HG03095 (cell line): Measurements from ENCODE around the gene RET.

Experiments used
- ATAC-seq: cut with Tn5 transposase; IDR thresholded peaks from one replicate; pipeline ENCODE4 v1.9.1; 2021; ENCODE audit warnings: moderate library complexity; ENCODE audit not compliant: unreplicated experiment

The RET gene

DNA sequence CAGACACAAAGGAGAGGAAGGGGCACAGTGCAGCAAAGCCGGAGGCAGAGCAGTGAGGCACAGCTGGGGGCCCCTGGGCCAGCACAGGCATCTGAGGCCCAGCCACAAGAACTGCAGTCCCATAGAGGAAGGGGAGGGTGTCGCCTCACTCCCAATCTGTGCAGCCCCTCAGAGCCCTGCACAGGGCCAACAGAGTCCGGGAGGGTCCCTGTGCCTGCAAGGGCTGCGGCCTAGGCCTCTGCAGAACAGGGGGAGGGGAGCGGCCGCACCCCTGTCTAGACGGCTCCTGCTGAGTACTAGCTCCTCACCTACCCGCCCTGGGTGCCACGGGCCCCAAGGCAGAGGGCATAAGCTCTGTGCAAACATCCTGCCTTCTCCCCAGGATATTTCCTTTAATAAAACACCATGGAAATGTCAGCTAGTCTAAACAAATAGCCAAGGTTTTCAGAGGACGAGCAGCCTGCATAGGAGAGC, 32.4 kb upstream of the RET start:
- ATAC-seq: no peak

DNA sequence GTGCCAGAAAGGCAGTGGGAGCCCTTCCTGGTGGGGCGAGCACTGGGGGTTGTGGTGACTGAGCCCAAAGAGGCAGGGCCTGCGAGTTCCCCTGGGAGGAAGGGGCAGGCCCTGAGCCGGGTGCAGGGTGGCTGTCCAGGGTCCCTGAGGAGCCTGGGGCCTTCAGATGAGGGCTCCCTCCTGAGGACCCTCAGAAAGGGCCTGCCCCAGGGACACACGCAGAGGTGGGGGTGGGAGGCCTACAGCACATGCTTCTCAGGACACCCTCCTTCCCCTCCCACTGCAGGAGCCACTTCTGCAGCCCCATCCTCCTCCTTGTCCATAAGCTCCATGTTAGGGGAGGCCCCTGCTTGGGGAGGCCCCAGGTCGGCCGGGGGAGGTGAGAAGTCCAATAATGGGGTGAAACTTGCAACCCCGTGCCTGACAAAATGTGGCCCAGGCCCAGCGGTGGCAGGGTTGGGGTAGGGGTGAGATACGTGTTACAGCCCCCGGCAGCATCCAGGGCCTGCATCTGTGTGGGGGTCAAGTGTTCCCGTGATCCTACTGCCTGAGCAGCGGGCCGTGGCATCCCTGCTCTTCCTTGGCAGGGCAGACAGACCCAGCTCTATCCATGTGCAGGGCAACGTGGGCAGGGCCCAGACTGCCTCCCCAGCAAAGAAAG, 31.8 kb upstream of the RET start:
- ATAC-seq: no peak

DNA sequence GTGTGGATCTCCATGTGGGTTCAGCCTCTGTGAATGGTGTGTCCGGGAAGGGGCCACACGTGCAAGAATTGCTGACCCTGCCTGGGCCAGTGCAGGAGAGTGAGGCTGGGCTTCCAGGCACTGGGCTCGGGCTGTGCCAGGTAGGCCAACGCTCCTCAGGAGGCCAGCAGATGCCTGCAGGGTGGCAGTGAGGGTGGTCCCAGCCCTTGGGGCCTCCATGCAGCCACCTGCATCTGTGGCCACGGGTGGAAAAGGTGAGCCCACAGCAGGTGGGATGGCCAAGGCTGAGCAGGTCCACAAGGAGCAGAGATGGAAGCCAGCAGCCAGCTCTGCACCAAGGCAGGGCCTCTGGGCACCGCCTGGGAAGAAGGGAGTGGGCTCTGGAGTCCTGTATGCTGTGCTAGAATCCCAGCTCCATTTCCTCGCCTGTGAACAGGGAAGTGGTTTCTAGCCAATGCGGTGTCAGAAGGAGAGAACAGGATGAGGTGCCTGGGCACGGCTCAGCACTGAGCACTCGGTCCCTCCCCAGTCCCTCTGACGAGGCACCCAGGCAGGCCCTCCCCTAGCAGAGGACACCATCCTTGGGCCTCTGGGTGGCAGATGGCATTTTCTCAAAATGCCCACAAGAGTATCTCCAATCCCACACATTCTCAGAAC, 31.1 kb upstream of the RET start:
- ATAC-seq: no peak

DNA sequence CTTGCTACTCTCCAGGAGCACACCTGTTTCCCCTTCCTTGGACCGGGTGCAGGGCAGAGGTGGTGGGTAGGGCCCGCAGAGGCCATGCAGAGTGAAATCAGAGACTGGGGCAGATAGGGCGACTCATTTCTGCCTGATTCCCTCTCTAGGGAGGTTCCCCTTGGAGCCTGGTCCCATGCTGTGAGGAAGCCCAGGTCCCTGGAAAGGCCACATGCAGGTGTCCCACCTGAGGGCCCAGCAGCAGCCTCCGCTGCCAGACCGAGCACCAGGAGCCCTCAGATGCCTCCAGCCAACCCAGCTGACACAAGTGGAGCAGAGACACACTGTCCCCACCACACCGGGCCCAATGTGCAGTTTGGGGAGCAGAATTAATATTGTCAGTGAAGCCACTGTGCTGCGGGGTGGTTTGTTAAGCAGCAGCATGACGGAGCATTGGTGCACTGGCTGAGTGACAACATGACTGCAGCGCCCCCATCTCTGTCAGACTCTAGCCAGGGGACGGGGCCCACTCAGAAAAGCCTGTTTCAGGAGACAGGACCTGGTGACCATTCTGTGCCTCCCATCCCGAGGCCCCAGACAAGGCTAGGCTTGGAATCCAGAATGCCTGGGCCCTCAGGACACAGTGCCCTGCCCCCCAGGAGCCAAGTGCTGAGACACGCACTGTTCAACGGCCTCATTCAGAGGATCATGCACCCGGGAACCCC, 30.4 kb upstream of the RET start:
- no peak for ATAC-seq

GRCh38 chr10:43047288-43047970, 29.4 kb upstream of the RET start:
- no peak for ATAC-seq

- ATAC-seq: no peak
Observed at GRCh38 chr10:43048301-43049051, 28.4 kb upstream of the RET start.

DNA sequence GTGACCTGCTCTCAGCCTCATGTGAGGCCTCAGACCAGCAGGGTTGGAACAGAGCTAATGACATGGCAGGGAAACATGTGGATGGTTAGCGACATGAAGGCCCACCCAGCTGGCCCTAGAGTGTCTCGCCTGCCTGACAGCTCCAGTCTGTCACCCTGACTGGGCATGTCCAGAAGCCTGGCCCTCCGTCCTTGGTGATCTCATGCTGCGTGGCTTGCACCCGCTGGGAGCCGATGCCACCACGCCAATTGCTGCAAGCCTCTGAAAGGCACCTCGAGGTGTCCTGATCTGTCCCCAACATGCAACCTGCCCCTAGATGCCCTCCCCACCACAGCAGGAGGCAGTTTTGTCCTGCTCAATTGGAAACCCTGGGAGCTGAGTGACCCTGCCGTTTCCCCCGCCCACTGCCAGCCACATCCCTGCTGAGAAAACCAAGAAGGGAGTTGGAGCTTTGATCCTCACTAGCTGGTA, 27.8 kb upstream of the RET start:
- no peak for ATAC-seq

DNA sequence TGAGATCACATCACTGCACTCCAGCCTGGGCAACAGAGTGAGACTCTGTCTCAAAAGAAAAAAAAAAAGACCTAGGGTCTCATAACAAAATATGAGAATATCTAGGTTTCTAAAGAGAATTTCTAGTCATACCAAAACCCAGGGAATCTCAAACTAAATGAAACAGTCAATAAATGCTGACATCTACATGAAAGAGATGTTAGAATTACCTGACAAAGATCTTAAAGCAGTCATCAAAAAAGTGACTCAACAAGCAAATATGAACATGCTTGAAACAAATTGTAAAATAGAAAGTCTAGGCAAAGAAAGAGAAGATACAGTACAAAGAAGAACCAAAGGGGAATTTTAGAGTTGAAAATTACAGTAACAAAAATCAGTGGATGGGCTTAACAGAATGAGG, 26.9 kb upstream of the RET start:
- ATAC-seq: no peak

DNA sequence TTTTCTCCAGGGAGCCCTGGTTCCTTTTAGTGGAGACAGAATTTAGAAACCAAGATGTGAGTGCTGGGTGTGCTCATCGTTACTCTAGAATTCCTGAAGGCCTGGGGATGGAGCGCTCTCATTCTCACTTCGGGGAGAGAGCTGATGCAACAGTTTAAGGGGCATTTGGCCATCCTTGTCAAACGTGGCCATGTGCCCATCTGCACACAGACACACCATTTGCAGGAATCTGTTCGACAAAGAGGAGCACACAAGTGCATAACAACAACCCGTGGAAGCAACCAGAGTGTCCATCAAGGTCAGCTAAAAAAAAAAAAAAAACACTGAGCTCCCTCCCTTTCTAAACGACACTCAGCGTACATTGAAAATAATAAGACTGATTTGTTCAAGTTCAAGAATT, 23.0 kb upstream of the RET start:
- ATAC-seq: no peak

GRCh38 chr10:43054593-43054992, 22.3 kb upstream of the RET start:
- ATAC-seq: no peak

GRCh38 chr10:43055217-43055616, 21.7 kb upstream of the RET start:
- ATAC-seq: no peak

DNA sequence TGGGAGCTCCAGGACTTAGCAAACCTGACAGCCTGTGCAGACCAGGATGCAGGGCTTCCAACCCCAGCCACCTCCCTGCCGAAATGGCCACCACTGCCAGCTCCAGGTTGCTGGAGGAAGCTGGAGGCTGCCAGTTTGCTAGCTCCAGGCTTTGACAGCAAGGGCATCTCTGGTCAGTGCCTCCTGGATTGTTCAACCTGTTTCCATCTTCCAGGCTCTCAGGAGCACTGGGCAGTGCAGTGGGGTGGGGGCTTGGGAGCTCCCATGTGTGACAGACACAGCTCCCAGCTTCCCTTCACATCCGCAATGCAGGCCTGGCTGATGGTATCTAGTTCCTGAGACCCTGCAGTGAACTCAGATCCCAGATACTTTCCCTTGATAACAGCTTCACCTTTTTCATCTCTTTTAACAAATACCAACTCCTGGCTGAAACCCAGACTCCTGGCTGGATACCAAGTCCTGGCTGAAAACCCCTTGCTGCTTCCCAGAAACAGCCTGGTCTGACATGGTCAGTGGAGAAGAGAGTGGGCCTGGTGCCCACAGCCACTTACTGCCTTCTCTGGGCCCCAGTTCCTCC, 20.8 kb upstream of the RET start:
- no peak for ATAC-seq

DNA sequence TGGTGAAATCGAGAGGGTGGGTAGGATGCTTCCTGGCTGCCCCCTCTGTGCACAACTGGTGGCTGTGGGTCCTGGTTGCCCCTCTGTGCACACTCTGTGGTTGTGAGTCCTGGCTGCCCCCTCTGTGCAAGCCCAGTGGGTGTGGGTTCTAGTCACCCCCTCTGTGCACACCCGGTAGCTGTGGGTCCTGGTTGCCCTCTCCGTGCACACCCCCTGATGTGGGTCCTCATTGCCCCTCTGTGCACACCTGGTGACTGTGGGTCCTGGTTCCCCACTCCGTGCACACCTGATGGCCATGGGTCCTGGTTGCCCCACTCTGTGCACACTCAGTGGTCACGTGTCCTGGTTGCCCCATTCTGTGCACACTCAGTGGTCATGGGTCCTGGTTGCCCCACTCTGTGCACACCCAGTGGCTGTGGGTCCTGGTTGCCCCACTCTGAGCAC, 20.3 kb upstream of the RET start:
- no peak for ATAC-seq

DNA sequence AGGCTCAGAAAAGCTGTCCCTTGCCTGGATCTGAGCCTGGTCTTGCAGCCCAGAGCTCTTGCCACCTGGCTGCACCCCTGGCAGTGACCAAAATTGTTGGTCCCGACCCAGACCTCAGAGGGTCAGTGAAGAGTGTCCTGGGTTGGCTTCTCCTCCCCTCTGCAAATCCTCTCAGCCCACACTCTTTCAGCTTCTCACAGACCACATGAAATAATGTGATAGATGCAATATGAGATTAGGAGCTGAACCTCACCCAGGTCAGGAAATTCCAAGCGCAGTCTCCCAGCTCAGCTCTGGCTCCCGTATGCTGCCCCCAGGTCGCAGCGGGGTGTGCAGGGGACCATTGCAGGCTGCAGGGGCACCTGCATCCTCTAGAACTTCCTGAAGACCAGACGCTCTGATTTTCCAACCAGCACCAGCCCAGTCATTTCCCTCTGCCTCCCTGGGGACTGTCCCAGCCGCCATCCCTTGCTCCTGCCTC, 19.6 kb upstream of the RET start:
- ATAC-seq: no peak

DNA sequence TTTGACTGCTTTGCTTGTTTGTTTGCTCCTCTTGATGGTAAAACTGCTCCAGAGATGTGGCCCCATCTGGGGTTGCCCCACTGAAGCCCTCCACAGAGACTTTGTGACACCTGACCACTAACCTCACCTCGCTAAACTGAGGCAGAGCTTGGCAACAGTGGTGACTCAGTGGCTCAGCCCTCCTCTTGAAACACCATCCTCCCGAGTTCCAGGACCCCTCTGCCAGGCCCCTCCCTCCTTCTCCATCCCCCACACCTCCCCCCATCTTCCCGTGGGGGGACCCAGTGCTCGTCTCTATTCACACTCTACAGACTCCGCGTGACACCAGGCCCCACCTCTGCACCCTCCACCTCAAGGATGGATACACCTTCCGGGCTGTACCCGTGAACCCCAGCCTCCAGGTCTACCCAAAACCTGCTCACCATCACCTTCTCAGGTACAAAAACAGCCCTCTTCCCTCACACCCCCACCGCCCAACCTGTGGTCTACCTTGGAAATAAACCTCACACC, 19.0 kb upstream of the RET start:
- ATAC-seq: no peak

- no peak for ATAC-seq
Observed at GRCh38 chr10:43058716-43059335, 18.0 kb upstream of the RET start.

GRCh38 chr10:43059336-43059720, 17.5 kb upstream of the RET start:
- ATAC-seq: no peak

DNA sequence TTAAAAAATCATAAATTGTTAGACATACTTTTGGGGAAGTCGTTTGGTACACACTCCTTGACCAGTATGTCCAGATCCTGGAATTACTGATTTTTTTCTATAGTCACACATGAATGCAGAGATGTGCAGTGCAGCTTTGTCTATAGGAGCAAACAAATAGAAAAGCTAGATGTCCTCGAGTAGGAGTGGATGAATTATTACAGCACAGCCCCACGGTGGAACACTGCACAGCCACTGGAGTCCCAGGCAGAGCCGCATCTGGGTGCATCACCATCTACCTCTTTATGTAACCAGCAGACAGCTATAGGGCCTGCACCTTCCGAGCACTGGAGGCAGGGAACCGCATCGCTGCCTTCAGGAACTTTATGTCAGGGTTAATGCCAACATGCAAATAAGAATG, 17.0 kb upstream of the RET start:
- no peak for ATAC-seq

- ATAC-seq: no peak
Observed at GRCh38 chr10:43060291-43060690, 16.6 kb upstream of the RET start.

DNA sequence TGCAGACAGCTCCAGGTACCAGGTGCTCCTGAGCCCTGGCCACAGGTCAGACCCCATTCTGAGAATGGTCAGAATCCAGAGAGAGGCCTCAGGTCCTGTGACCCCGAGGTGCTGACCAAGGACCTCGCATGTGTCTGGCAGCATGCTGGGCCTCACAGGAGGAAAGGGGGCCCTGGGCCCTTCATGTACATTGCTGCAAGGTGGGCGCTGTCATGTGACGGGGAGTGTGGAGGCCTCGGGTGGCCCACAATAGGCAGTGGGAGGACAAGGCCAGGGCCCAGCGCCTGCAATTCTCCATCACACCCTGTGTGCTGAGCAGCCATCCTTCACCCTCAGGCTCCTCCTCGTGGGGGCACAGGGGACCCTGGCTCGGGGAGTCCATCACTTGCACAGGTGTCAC, 15.5 kb upstream of the RET start:
- ATAC-seq: no peak
